C4-2B (cell line): ENCODE measurements around the gene HAND2.

Experiments used
- ZFX ChIP-seq: fragments of 450-650 bp; IDR thresholded peaks from 2 replicates; pipeline ENCODE4 v1.6.1; 2017
- TF ChIP-seq, protein P1 (sequence below): fragments of 450-650 bp; conservative IDR thresholded peaks from 2 replicates; pipeline ENCODE4 v1.5.1; 2017; ENCODE audit warnings: mild to moderate bottlenecking

DNA sequence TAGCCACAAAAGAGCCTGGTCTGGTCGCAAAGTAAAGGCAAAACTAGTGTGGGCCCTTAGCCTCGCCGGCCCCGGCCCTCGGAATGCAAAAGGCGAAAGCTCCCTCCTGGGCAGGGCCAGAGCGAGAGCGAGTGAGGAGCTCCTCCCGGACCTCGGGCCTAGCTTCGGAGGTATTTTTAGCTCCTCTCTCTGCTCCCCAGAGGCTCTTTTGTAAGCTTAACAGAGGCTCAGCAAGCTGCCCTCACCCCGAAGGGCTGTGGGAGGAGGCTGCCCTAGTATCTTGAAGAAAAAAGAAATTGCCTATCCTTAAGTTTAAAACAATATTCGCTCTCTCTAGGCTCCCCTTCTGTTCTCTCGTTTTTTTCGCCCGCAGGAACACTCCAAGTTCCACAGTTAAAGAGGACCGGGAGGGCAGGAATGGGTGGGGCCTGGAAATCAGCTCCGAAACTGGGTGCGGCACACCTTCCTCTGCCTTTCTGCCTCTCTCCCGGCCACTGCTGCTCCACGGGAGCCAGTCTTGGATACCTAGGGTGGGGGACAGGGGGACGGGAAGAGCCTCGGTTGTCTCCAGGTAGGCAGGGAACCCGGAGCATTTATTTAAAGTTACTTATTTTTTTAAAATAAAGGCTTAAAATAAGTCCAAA lies 12.1 kb downstream of the HAND2 start:
- TF ChIP-seq, protein P1, sequence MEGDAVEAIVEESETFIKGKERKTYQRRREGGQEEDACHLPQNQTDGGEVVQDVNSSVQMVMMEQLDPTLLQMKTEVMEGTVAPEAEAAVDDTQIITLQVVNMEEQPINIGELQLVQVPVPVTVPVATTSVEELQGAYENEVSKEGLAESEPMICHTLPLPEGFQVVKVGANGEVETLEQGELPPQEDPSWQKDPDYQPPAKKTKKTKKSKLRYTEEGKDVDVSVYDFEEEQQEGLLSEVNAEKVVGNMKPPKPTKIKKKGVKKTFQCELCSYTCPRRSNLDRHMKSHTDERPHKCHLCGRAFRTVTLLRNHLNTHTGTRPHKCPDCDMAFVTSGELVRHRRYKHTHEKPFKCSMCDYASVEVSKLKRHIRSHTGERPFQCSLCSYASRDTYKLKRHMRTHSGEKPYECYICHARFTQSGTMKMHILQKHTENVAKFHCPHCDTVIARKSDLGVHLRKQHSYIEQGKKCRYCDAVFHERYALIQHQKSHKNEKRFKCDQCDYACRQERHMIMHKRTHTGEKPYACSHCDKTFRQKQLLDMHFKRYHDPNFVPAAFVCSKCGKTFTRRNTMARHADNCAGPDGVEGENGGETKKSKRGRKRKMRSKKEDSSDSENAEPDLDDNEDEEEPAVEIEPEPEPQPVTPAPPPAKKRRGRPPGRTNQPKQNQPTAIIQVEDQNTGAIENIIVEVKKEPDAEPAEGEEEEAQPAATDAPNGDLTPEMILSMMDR, result no peak
- no peak for TF ChIP-seq ZFX
